HG02981 (cell line): ENCODE results near the gene TBX2.

Source experiments
- ATAC-seq: cut with Tn5 transposase; IDR thresholded peaks from one replicate; pipeline ENCODE4 v1.9.1; 2021; ENCODE audit warnings: mild to moderate bottlenecking, moderate library complexity; ENCODE audit not compliant: unreplicated experiment

The TBX2 gene

DNA sequence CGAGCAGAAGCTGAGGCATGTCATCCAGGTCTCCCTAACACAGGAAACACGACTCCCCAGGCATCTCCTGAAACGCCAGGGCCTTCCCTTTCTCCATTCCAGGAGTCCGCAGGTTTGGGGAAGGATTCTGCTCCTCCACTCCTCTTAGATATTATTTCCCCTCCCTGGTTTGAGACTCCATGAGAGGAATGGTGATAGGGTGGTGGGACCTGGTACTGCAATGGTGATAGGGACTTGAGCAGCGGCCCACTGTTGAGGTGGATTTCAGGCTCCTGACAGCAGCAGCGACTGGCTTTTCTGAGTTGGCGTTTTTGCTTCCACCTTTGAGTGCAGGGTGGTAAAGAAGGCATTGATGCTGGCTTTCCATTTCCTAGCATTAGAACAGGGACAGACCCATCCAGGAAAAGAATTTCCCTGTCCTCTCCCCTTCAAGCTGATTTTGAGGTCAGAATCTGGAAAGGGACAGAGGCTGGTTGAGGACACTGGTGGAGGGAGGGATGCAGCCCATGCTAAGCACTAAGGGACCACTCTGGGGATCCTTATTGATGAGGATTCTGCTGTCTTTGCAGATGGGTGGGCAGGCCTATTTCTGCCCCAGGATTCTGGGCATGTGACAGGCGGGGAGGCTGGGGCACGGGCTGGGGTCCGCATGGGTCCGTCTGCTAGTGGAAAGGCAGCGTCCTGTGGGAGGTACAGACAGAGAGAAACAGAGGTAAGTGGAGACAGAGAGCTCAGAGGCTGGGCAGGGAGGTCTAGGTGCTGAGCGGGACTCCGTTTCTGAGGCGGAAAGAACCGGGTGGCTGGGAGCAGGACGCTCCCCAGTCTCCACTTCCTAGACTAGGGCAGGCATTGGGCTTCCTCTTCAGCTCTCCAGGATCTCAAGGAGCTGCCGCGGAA lies 51.2 kb downstream of the TBX2 start:
- ATAC-seq, result no peak

DNA sequence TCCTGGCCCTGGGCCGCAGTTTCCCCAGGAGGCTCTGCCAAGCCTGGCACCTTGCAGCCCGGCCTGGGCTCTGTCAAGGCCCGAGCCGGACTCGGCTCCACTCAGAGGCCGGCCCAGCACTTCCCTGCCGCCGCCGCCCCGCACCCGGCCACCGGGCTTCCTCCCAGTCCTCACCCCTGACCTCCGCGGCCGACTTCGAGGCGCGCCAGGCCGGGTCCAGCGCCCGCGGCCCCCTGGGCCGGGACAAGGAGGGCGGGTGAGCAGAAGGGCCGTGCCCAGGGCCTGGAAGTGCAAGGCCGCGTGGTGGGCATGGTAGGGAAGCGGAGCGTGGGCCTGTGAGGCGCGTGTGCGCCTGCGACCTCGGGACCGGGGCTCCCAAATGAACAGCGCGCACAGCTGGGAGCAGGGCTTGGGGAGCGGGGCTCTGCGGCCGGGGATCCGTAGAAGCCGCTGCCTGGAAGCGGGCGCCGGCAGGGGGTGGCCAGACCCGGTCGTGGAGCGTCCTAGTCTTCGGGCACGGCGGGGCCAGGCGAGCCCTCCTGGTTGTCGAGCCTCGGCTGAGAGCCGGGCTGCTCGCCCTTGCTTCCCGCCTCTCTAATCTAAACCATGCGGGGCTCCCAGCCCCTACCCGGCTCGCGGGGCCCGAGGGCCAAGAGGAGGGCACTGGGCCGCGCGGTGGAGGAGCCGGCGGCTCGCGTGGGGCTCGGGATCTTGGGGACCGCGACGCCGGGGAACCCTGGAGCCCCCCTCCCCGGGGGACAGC lies 52.1 kb downstream of the TBX2 start:
- no peak for ATAC-seq

DNA sequence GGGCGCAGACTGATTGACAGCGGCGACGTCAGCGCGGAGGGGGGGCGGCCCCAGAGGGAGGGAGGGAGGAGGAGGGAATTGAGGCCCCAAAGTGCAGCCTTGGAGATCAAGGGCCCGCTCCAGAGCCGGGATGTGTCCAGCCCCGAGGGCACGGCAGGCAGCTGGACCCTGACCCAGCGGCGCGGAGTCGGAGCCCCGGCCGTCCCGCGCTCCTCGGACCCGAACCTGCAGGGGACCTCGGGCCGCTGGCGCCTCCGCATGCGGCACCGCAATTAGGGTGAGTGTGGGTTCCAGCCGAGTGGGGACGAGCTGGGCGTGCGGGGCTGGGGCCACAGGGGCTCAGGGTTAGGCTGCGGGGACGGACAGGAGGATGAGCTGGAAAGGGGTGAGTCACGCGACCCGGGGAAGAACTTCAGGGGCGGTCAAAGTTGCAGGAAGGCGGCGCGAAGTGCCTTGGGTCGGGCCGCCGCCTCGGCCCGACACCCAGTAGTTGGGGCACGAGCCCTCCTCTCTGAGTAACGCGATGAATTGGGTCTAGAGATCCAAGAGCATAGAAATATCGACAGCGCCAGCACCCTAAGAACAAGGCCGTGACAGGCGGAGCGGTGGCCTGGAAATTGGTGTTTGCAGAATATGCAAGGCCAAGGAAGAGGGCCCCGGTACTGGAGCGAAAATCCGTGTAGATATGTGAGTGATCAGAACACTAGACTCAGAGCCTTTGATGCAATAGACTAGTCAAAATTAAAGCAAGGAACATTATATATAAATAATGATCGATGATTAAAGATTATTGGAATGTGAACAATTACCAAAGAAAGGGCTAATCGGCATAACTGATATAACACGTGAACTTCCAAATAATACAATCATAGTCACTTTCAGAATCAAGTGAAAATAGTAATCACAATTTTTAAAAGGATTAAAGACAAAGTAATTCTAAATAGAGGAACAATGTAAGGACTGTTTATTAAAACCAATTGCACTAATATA lies 53.0 kb downstream of the TBX2 start, which contains the start of gene TBX4:
Gene TBX4, plus strand, starts transcription at position 122 of the 990 bp plus-strand sequence. CDS start 4,069 bp downstream, outside the sequence.
- ATAC-seq, result no peak

DNA sequence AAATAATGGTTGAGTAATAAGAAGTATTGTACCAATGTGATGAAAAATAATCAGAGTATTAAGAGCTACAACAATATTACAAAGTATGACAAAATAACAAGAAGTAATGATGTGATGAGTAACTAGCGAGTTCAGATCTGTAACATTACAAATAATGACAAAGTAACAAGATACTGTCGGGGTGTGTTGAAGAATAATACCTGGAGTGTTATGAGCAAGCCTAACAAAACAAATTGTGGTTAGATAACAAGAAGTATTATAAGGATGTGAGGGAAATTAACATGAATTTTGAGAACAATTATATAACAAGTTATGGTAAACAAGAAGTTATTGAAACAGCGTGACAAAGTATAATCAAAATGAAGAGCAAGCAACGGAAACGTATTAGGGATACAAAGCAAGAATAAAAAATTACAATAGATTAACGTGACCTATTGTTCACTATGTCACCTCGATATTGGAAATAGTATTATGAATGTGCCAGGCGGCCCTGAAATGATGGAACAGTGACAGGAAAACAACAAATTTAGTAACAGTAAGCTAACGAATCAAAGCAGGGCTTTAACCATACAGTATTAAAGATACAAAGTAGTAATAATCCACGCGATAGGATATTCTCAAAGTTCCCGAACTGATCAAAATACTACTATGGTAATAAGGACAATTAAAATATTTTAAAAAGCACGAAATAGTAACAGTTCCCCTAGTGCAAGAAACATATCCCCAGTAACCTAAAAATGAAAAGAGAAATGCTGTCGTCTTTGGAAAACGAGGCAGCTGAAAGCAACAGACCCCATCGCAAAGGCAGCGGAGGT lies 54.1 kb downstream of the TBX2 start:
- no peak for ATAC-seq

DNA sequence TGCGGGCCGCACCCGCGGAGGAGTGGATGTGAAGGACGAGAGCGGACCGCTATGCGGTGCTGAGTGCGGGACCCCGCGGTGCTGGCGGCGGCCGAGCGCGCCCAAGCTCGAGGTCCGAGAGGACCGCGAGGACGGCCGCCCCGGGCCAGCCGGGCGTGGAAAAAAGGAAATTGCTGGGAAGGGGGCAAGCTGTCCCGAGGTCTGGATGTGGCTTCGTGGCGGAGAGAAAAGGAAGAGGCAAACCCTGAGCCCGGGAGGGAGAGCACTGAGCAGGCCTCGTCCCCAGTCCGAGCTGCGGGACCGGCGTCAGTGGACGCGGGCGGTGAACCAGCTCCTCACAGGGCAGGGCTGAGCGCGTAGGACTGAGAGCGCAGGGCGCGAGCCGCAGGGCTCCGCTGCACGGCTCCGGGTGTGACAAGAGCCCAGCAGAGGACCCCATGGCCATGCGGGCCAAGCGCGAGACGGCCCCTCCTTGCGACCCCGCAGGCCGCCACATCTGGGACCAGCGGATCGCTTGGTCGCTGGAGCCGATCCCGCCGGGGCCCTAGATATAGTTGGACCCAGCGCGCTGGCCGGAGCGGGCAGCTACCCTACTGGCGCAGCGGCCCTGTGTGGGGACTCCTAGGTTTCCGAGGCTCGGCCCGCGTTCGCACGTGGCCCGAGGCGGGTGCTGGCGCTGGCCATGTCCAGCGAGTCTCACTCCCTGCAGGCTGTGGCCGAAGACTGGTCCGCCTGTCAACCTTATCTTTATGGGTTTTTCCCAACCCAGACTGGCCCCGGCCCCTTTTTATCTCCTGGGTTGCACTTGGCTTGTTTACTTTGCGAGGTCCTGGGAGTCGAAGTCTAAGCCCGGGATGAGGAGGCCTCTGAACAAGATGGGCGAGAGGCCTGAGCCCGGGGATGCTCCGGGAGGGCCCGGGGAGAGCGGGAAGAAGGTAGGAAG lies 55.0 kb downstream of the TBX2 start:
- no peak for ATAC-seq

DNA sequence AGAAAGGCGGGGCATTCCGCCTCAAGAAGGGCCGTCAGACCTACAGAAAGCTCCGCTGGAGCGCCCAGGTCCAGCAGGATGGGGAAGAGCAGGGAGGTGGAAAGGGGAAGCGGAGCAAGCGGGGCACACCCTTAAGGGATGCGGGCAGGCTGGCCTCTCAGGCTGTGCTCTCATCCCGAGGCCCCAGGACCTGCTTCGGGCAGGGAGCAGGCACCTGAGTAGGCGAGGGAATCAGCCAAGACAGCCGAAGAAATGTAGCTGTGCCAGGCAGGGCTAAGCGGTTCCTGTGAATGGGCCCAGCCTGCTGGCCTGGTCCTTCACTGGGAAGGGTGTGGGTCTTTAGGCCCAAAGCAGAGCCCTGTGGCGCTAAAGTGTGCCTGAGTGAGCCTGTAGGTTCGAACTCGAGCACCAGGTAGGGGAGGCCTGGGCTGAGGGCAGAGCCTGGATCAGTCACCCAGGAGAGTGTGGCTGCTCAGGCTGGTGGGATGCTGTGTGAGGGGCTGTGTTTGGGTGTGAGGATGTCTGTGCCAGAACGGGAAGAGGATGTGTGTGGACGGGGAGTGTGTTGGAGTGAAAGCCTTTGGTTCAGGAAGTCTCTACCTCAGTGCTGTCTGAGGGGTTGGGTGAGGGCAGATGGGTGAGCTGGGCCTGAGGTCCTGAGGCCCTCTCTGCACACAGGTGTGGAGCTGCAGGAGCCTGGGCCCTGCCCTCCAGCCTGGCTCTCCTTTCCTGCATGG lies 55.8 kb downstream of the TBX2 start:
- ATAC-seq, result no peak

DNA sequence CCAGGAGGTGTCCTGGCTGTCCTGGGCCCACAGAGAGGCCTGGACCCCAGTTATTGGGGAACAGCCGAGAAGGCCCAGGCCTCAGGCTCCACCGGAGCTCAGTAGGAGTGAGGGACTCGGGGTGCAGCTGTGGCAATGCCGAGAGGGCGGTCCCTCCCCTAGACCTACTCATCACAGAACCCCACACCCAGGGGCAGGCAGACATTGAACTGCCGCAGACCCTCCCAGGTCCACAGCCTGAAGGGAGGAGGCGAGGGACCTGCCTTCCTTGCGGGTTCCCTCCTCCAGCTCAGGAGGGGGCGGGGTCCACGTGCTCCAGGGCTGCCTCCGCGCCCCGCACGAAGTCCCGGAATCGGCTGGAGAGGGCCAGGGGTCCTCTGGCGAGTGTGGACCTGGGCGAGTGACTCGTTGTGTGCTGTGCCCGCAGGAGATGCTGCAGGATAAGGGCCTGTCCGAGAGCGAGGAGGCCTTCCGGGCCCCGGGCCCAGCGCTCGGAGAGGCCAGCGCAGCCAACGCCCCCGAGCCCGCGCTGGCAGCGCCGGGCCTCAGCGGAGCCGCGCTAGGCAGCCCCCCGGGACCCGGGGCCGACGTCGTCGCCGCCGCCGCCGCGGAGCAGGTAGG lies 56.5 kb downstream of the TBX2 start:
- ATAC-seq, result no peak

DNA sequence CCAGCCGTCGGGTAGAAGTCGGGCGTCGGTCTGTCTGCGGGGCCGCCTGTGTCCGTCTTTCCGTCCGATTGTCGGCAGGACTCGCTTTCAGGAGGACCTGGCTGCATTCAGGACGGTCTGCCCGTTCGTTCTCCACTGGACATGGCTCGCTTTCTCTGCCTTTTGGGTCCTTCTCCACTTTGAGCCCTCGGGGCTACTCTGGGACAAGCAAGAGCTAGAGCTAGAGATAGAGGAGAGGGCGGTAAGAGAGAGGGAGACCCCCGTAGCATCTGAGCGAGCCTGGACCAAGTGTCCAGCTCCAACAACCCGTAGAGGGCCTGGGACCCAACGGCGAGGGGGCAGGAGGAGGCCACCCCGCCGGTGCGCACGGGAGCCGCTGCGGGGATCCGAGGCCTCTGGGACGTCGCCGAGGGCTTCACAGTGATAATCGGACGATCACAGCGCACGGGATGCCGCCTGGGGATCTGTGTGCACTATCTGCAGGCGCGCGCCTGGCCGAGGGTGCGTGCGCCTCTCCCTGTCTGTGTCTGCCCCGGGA lies 57.1 kb downstream of the TBX2 start:
- ATAC-seq, result no peak

DNA sequence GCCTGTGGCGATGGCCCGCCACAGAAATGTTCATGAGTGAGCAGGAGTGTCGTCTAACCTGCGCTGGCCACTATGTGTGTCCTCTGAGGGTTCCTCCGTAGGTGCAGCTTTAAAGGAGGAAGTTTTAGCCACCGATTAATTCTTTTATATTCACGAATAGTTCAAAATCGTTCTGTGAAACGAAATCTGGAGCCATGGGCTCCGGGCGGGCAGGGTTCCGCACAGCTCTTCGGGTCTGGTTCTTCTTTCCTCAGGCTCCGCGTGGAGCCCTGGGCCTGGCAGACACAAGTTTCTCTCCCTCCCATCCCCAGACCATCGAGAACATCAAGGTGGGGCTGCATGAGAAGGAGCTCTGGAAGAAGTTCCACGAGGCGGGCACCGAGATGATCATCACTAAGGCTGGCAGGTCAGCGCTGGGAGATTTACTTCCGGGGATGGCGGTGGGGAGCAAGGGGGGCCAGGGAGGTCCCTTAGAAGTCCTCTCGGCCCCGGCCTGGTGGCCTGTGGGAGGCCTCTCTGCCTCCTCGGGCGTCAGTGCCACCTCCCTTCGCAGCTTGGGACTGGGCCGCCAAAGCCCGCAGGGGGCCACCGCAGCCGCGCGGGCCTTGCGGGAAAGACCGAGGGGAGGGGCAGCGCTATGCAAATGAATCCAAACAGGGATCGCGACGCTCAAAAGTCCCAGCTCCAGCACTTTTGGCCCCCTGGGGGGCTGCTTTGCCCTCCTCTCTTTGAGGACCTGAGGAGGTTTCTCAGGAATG lies 57.8 kb downstream of the TBX2 start:
- ATAC-seq, result no peak

DNA sequence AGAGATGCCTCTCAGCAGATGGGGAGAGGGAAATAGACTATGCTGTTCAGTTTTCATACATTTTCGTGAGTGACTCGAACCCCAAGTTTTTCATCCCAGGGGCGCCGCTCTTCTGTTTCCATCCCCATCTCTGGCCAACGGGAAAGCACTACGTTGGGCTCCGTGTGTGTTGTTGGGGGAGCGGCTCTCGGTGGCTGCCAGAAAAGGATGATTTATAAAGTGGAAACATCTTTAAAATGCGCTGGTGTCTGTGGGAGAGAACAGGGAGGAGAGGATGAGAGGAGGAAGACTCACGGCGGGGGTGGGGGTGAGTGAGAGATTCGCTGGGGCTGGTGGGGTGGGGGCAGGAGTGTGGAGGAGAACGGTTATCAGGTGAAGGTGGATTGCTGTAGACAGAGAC lies 58.4 kb downstream of the TBX2 start:
- no peak for ATAC-seq

DNA sequence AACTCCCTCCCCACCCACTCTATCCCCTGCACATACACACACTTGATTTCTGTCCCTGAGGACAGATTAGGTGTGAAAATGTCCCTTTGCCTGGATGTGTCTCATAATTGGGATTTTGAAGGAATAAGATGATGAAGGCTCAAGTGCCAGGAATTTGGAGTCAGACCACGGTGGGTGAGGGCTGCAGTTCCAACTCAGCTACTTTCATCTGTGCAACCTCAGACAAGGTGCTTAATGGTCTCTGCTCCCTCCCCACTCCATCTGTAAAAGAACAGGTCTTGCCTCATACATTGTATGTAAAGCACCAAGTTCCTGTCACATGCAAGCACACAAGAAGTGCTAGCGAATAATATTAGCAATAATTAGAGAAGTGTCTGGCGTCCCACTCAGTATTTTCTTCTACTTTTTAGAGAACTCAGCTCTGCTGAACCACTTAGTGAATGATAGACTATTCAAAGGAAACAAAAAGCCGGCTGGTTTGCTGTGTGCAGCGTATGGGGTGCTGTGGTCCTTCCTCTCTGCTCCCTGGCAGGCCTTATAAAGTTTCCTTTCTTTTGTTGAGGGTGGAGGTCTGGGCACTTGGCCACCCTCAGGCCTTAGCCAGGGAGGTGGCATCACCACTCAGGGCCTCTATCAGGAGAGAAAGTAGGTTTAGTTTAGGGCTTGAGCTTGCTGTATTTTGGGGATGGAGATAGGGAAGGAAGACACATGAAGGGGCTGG lies 58.9 kb downstream of the TBX2 start:
- no peak for ATAC-seq
